NCI-H345 treated with DMSO at 0.1 percent for 48 hours (cell line): Measurements from ENCODE around the gene TTBK2.
"Not testable (repeated sequence)": the region's sequence is repeated elsewhere in the genome, so short reads cannot be mapped to it uniquely, and the experiment has no call there.

Experiments used
- DNase-seq: peaks from one replicate; lab custom pipeline; 2025; ENCODE audit not compliant: unreplicated experiment; lab: John Stamatoyannopoulos, UW

The TTBK2 gene

GRCh38 chr15:42911058-42911592 lies 9.5 kb downstream of the TTBK2 start:
- DNase-seq, result no peak

DNA sequence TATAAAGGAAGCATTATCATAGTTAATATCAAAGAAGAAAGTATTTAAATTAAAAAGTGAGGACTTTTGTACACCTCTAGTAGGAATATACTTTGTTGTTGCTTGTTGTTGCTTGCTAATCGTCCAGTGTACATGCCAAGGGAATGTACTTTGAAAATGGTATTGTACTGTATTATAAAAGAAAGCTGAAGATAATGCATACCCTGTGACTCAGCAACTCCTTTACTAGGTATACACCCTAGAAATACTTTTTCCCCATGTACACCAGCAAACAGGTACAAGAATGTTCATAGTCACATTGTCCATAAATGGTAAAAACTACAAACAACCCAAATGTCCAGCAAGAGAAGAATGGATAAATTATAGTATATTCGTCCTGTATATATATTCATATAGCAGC lies 12.0 kb downstream of the TTBK2 start:
- DNase-seq, result no peak

GRCh38 chr15:42903388-42904324 lies 16.9 kb downstream of the TTBK2 start:
- DNase-seq, result no peak

DNA sequence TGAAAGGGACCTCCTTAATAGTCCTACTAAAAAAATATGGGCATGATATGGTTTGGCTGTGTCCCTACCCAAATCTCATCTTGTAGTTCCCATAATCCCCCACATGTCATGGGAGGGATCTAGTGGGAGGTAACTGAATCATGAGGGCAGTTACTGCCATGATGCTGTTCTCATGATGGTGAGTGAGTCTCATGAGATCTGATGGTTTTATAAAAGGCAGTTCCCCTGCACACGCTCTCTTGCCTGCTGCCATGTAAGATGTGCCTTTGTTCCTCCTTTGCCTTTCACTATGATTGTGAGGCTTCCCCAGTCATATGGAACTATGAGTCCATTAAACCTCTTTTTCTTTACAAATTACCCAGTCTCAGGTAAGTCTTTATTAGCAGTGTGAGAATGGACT lies 26.7 kb downstream of the TTBK2 start:
- DNase-seq, result not testable (repeated sequence)

DNA sequence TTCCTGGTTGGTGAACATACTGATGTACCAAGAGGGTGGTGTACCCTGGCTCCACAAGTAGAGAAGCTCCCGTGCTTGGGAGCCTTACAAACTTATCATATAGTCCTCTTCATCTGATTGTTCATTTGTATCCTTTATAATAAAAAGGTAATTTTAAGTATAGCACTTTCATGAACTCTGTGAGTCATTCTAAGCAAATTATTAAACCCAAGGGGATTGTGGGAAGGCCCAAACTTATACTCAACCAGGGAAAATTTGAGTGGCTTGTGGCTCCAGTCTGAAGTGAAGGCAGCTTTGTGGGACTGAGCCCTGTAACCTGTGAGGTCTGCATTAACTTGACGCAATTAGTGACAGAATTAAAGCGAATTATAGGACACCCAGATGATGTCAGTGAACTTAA lies 29.0 kb downstream of the TTBK2 start:
- DNase-seq, result no peak

DNA sequence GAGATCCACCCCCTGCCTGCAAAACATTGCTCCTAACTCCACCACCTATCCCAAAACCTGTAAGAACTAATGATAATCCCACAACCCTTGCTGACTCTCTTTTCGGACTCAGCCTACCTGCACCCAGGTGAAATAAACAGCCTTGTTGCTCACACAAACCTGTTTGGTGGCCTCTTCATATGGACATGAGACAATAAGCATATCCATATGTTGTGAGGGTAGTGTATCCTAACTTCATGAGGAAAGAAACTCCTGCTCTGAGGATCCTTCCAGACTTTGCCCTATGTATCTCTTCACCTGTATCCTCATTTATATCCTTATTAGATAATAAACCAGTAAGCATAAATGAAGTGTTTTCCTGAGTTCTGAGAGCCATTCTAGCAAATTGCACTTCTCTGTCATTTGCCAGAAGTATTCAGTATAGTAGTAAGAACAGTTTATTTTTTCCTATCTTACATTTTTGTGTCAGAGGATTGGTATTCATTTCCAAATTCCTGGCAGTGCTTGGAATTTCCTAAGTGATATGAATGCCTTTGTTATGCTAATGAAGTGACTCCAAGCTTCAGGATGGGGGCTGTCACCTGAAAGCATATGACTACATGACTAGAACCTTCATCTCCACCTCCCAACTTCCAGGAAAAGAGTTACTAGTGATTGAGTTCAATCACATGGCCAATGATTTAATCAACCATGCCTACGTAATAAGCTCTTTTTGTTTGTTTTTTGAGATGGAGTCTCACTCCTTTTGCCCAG lies 30.2 kb downstream of the TTBK2 start:
- DNase-seq, result no peak

DNA sequence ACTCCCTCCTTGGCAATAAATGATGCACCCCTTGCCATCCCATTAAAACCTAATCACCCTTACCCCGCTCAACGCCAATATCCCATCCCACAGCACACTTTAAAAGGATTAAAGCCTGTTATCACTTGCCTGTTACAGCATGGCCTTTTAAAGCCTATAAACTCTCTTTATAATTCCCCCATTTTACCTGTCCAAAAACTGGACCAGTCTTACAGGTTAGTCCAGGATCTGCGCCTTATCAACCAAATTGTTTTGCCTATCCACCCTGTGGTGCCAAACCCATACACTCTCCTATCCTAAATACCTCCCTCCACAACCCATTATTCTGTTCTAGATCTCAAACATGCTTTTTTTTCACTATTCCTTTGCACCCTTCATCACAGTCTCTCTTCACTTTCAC lies 33.2 kb downstream of the TTBK2 start:
- not testable (repeated sequence) for DNase-seq

- DNase-seq, result no peak
Observed at GRCh38 chr15:42880121-42880520, 40.5 kb downstream of the TTBK2 start.

- no peak for DNase-seq
Observed at GRCh38 chr15:42879443-42879842, 41.1 kb downstream of the TTBK2 start.

DNA sequence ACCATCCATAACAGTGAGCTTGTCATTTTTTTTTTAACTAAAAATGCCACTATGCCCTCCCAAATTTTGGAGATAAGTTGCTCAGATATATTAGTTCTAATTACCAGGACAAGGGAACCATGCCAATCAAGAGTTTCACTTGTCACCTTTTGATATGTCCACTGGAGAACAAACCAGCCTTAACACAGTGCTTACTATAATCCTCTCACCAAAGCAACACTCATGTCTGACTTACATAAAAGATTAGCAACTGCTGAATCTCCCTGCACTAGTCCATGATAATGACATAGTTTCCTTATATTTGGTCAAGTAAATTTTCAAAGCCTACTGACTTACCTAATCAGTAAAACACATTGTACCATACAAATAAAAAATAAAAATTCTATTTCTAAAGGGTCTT lies 44.4 kb downstream of the TTBK2 start:
- DNase-seq, result no peak

- no peak for DNase-seq
Observed at GRCh38 chr15:42868683-42869082, 51.9 kb downstream of the TTBK2 start.

GRCh38 chr15:42863572-42864239 lies 56.9 kb downstream of the TTBK2 start:
- DNase-seq, result no peak

GRCh38 chr15:42858999-42859789 lies 61.4 kb downstream of the TTBK2 start:
- DNase-seq, result no peak

DNA sequence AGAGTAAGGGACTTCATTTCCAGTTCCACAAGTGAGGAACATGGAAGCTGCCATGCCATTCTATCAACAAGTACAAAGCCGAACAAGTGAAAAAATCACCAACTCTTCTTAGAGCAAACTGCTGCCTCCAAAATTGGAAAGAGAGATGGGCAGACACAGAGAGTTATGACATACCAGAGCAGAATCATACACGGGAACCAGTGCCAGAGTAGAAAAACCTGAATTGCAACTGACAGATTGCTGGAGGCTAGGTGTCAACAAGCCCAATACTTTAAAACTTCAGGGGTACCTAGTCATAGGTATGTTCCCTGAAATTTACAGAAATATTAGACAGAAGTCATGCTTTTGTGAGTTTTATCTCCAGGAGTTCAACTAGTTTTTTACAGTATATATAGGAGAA lies 62.0 kb downstream of the TTBK2 start:
- no peak for DNase-seq

GRCh38 chr15:42854576-42854975 lies 66.0 kb downstream of the TTBK2 start:
- DNase-seq, result no peak

DNA sequence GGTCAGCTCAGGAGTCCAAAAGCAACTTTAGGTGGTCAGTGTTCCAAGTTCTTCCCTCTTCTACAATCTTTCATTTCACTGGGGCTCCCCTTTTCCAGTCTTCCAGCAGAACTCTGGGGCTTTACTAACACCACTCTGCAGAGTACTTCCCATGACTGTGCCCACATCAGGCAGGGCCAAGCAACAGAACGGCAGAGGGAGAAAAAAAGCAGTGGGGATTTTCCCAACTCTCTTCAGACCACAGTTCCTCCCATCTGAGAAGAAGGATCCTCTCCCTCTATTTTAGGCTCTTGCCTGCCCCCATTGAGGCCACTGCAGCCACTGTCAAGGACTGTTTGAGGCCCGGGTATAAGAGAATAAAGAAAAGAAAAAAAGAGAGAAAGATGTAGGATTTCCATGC lies 70.7 kb downstream of the TTBK2 start:
- no peak for DNase-seq

- DNase-seq, result no peak
Observed at GRCh38 chr15:42848846-42849245, 71.7 kb downstream of the TTBK2 start.

- DNase-seq, result no peak
Observed at GRCh38 chr15:42846647-42847046, 73.9 kb downstream of the TTBK2 start.

DNA sequence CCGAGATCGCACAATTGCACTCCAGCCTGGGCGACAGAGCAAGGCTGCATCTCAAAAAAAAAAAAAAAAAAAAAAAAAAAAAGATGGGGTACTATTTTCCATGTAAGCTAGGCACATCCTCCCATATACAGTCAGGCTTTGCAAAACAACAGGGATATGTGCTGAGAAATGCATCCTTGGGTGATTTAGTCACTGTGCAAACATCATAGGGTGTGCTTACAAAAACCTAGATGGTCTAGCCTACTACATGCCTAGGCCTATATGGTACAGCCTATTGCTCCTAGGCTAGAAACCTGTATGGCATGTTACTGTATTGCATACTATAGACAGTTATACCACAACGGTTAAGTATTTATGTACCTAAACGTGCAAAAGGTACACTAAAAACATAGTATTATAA lies 75.0 kb downstream of the TTBK2 start:
- no peak for DNase-seq

DNA sequence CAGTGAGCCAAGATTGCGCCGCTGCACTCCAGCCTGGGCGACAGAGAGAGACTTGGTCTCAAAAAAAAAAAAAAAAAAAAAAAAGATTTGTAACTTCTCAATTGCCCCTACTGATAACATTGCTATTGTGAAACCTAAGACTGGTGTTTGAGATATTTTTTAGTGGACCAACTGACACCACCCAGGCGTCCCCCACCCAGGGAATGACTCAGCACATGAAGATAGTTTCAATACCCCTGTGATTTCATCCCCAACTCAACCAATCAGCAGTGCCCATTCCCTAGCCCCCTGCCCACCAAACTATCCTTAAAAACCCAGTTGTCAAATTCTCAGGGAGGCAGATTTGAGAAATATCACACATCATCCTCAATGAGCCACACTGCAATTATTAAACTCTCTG lies 76.9 kb downstream of the TTBK2 start:
- no peak for DNase-seq

- no peak for DNase-seq
Observed at GRCh38 chr15:42836251-42836650, 84.3 kb downstream of the TTBK2 start.
